Neural progenitor cell (in vitro differentiated cells): Measurements from ENCODE around the gene PCK1.

Source experiments
- CTCF ChIP-seq: fragments of 200-600 bp; sonication (generic); IDR thresholded peaks from 2 replicates; pipeline ENCODE4 v1.5.1; 2017; ENCODE audit warnings: antibody characterized with exemption, mild to moderate bottlenecking
- EZH2 ChIP-seq: fragments of 200-600 bp; sonication (generic); IDR thresholded peaks from 2 replicates; pipeline ENCODE4 v1.6.1; 2017; ENCODE audit warnings: antibody characterized with exemption, mild to moderate bottlenecking, moderate library complexity

DNA sequence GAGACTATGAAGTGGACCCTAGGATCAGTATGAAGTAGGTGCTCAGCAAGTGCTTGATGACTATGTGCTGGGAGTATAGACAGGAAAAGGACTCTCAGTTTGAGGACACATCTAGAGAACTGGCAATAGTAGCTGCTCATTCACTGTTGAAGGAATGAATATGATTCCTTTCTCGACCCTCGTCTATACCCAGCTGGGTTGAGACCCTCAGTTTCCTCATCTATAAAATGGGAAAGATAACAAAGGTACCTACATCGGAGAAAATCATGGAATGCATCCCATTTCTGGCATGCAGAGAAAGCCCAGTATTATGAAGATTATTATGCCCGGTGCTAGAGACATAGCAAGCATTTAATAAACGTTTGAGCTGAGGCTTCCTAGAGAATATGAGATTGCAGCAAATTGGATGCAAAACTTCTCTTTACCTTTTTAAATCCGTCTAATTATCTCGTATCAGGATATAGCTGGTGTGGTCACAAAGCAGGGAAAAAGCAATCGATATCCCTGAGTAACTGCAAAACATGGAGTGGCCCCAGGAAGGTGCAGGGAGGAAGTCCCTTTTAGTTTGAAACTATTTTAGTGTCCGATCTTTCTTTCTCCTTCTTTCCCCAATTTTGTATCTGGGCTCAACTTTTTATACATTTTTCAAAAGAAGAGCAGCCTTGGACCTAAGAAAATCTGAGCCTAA, 2.8 kb upstream of the PCK1 start:
- TF ChIP-seq CTCF: no peak
- TF ChIP-seq EZH2: no peak
